WTC11 (cell line): Measurements from ENCODE around the gene HSF5. TPM values are rescaled to one million over a fixed set of nuclear protein-coding genes. Genes with fewer than 3 reads are reported as not detected.

Experiments used
- ATAC-seq: fragments of 200-7000 bp; cut with Tn5 transposase; 2 replicates; pipeline ENCODE4 v1.10.0; 2021; ENCODE audit warnings: mild to moderate bottlenecking, moderate library complexity
- CTCF ChIA-PET: fragments of 300-600 bp; sonication (Branson Sonifier 250); formaldehyde crosslinking; loops from one replicate; lab custom pipeline; 2021; ENCODE audit warnings: antibody characterized with exemption; lab: Charles Lee
- POLR2A ChIA-PET: fragments of 350-600 bp; sonication (Branson Sonifier 250); formaldehyde crosslinking; loops from one replicate; lab custom pipeline; 2021; ENCODE audit warnings: antibody characterized with exemption; lab: Charles Lee
- DNase-seq: peaks from one replicate; pipeline ENCODE4 v3.0.0; 2021; ENCODE audit warnings: low spot score
- H3K27ac Mint-ChIP-seq: 2 replicates; pipeline ENCODE4 v1.8.0; 2021; ENCODE audit warnings: mixed read lengths
- H3K27me3 Mint-ChIP-seq: 2 replicates; pipeline ENCODE4 v1.8.0; 2021; ENCODE audit warnings: low read depth, mild to moderate bottlenecking, moderate library complexity, mixed read lengths
- H3K36me3 Mint-ChIP-seq: 2 replicates; pipeline ENCODE4 v1.8.0; 2021; ENCODE audit warnings: mixed read lengths
- H3K4me1 Mint-ChIP-seq: 2 replicates; pipeline ENCODE4 v1.8.0; 2022; ENCODE audit warnings: mixed read lengths
- H3K4me3 Mint-ChIP-seq: 2 replicates; pipeline ENCODE4 v1.8.0; 2021; ENCODE audit warnings: mild to moderate bottlenecking, moderate library complexity, mixed read lengths
- H3K9me3 Mint-ChIP-seq: 2 replicates; pipeline ENCODE4 v1.8.0; 2021; ENCODE audit warnings: mixed read lengths
- AR ChIP-seq: fragments of 250-450 bp; sonication (Bioruptor Pico); IDR thresholded peaks from 2 replicates; pipeline ENCODE4 v1.9.0; 2021; ENCODE audit warnings: mild to moderate bottlenecking
- ATF1 ChIP-seq: sonication (generic); formaldehyde crosslinking; IDR thresholded peaks from 2 replicates; pipeline ENCODE4 v1.8.1; 2023; ENCODE audit warnings: mild to moderate bottlenecking, moderate library complexity, missing genetic modification reagents
- ATF2 ChIP-seq: sonication (generic); formaldehyde crosslinking; IDR thresholded peaks from 2 replicates; pipeline ENCODE4 v1.8.1; 2022; ENCODE audit warnings: low read depth, missing genetic modification reagents, borderline replicate concordance
- ATF6 ChIP-seq: sonication (generic); formaldehyde crosslinking; IDR thresholded peaks from 2 replicates; pipeline ENCODE4 v1.8.1; 2023; ENCODE audit warnings: mild to moderate bottlenecking, missing genetic modification reagents
- E2F1 ChIP-seq: sonication (generic); formaldehyde crosslinking; IDR thresholded peaks from 2 replicates; pipeline ENCODE4 v1.8.0; 2022; ENCODE audit warnings: mild to moderate bottlenecking, missing genetic modification reagents
- EMX1 ChIP-seq: fragments of 250-450 bp; sonication (Bioruptor Pico); IDR thresholded peaks from 2 replicates; pipeline ENCODE4 v1.8.0; 2021; ENCODE audit warnings: mild to moderate bottlenecking
- ETV6 ChIP-seq: sonication (generic); formaldehyde crosslinking; IDR thresholded peaks from 2 replicates; pipeline ENCODE4 v1.8.1; 2022; ENCODE audit warnings: mild to moderate bottlenecking, missing genetic modification reagents
- IRF1 ChIP-seq: sonication (generic); formaldehyde crosslinking; IDR thresholded peaks from 2 replicates; pipeline ENCODE4 v1.8.0; 2023; ENCODE audit warnings: missing genetic modification reagents
- IRF2 ChIP-seq: sonication (generic); formaldehyde crosslinking; IDR thresholded peaks from 2 replicates; pipeline ENCODE4 v1.8.0; 2022; ENCODE audit warnings: low read depth, missing genetic modification reagents, borderline replicate concordance
- KAT7 ChIP-seq: sonication (generic); formaldehyde crosslinking; IDR thresholded peaks from 2 replicates; pipeline ENCODE4 v1.8.1; 2023; ENCODE audit warnings: missing genetic modification reagents, mild to moderate bottlenecking, borderline replicate concordance
- NFATC4 ChIP-seq: fragments of 250-450 bp; sonication (Bioruptor Pico); IDR thresholded peaks from 2 replicates; pipeline ENCODE4 v1.9.0; 2021; ENCODE audit warnings: mild to moderate bottlenecking
- NR2C2 ChIP-seq: sonication (generic); formaldehyde crosslinking; IDR thresholded peaks from 2 replicates; pipeline ENCODE4 v1.8.0; 2022; ENCODE audit warnings: mild to moderate bottlenecking, missing genetic modification reagents
- SP1 ChIP-seq: sonication (generic); formaldehyde crosslinking; conservative IDR thresholded peaks from 2 replicates; pipeline ENCODE4 v1.8.1; 2022; ENCODE audit warnings: missing genetic modification reagents
- TEAD1 ChIP-seq: sonication (generic); formaldehyde crosslinking; IDR thresholded peaks from 2 replicates; pipeline ENCODE4 v1.8.0; 2022; ENCODE audit warnings: mild to moderate bottlenecking, missing genetic modification reagents
- TP53 ChIP-seq: sonication (generic); formaldehyde crosslinking; IDR thresholded peaks from 2 replicates; pipeline ENCODE4 v1.8.1; 2023; ENCODE audit warnings: mild to moderate bottlenecking, missing genetic modification reagents
- ZMAT4 ChIP-seq: fragments of 250-450 bp; sonication (Bioruptor Pico); IDR thresholded peaks from 2 replicates; pipeline ENCODE4 v1.9.0; 2021; ENCODE audit warnings: mild to moderate bottlenecking
- ZNF317 ChIP-seq: sonication (generic); formaldehyde crosslinking; IDR thresholded peaks from 2 replicates; pipeline ENCODE4 v1.8.1; 2023; ENCODE audit warnings: low read depth, mild to moderate bottlenecking, moderate library complexity, missing genetic modification reagents, borderline replicate concordance
- ZNF416 ChIP-seq: fragments of 250-450 bp; sonication (Bioruptor Pico); IDR thresholded peaks from 2 replicates; pipeline ENCODE4 v1.9.0; 2021; ENCODE audit warnings: mild to moderate bottlenecking, inconsistent platforms
- total RNA-seq: library from RNA; stranded (reverse); gene quantifications from 3 replicates; pipeline ENCODE4 v1.2.3, GENCODE V29; 2021

The HSF5 gene
- total RNA-seq, 1 experiment from 2014 or later = 0.09 TPM

GRCh38 chr17:58480090-58480489 is 8.1 kb downstream of the HSF5 start (continued):
- no peak for TF ChIP-seq IRF1

- CTCF ChIA-PET = interaction anchor here (0.6 to 1.1 kb wide), 3 partner anchors 11 to 258 kb away, joined by 3 to 4 read pairs (median 3); partner anchors contain the start of genes HSF5 and MKS1
- no peak for TF ChIP-seq ATF6 (CRISPR knock-in tag)
- TF ChIP-seq EMX1 (CRISPR knock-in tag) = no peak
- TF ChIP-seq NFATC4 (CRISPR knock-in tag) = no peak
- no peak for TF ChIP-seq ZNF416 (CRISPR knock-in tag)
- TF ChIP-seq KAT7 (CRISPR knock-in tag) = no peak
- no peak for TF ChIP-seq ZNF317 (CRISPR knock-in tag)
- TF ChIP-seq, all 79 proteins: peak for 0
- H3K27me3 Mint-ChIP-seq = no peaks in the 10 kb centered on the region; the same call in 1 of the 2 replicates
- H3K4me3 Mint-ChIP-seq = no peak overlapping the region
- DNase-seq (no peak), ATAC-seq (no peak)
- no peak overlapping the region for H3K27ac Mint-ChIP-seq
- H3K9me3 Mint-ChIP-seq = no peaks in the 10 kb centered on the region
- POLR2A ChIA-PET = interaction anchor here (0.6 to 0.7 kb wide), 2 partner anchors 168 to 244 kb away, joined by 3 to 5 read pairs; no protein-coding TSS in a partner anchor
- no peaks in the 10 kb centered on the region for H3K4me1 Mint-ChIP-seq
- no peaks in the 10 kb centered on the region for H3K36me3 Mint-ChIP-seq
Measured at GRCh38 chr17:58476812-58477211, 11.4 kb downstream of the HSF5 start.

- no peak overlapping the region for H3K4me3 Mint-ChIP-seq
- H3K4me1 Mint-ChIP-seq = no peaks in the 10 kb centered on the region
- H3K9me3 Mint-ChIP-seq = no peaks in the 10 kb centered on the region
- no peak overlapping the region for H3K27ac Mint-ChIP-seq
- ChIA-PET CTCF (interaction anchor here (1.1 kb wide), 2 partner anchors 12 to 257 kb away, joined by 3 to 4 read pairs; partner anchors contain the start of genes HSF5 and MKS1), POLR2A (no interaction called here)
- no peaks in the 10 kb centered on the region; the same call in 1 of the 2 replicates for H3K27me3 Mint-ChIP-seq
- ATAC-seq (no peak), DNase-seq (no peak)
- no peaks in the 10 kb centered on the region for H3K36me3 Mint-ChIP-seq
- TF ChIP-seq SP1 (CRISPR knock-in tag) = no peak
- no peak for TF ChIP-seq E2F1 (CRISPR knock-in tag)
- TF ChIP-seq ATF1 = no peak
- no peak for TF ChIP-seq TP53 (CRISPR knock-in tag)
- no peak for TF ChIP-seq ATF2 (CRISPR knock-in tag)
- TF ChIP-seq TEAD1 (CRISPR knock-in tag) = no peak
- no peak for TF ChIP-seq ETV6 (CRISPR knock-in tag)
- TF ChIP-seq AR (CRISPR knock-in tag) = no peak
- TF ChIP-seq NR2C2 (CRISPR knock-in tag) = no peak
- TF ChIP-seq IRF2 (CRISPR knock-in tag) = no peak
- TF ChIP-seq ZMAT4 (CRISPR knock-in tag) = no peak
Measured at GRCh38 chr17:58475985-58476384, 12.2 kb downstream of the HSF5 start.
